GM18870 (cell line): ENCODE measurements around the gene SMAD1.
"Not testable (repeated sequence)": the region's sequence is repeated elsewhere in the genome, so short reads cannot be mapped to it uniquely, and the experiment has no call there.

Experiments used
- ATAC-seq: cut with Tn5 transposase; IDR thresholded peaks from one replicate; pipeline ENCODE4 v1.9.1; 2021; ENCODE audit warnings: moderate library complexity; ENCODE audit not compliant: unreplicated experiment

SMAD1 gene

DNA sequence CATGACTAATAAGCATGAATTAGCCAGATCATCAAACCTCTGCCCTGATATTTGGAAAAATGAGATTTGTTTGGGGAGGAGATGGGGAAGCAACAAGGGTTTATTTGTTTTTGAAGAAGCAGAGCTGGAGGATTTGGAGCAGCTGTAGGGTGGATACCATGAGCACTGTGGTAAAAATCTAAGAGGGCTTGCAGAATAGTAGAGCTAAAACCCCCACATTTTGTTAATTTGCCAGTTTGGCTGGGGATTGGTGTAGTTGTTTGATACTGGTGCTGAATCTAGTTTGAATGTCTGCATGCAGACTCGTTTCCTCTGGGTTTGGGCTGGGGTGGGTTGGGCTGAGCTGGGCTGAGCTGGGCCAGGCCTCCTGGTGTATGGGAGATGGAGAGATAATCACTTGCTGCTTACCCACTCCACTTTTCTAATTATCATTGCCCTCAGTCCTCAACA, 43.7 kb downstream of the SMAD1 start:
- ATAC-seq, result no peak

GRCh38 chr4:145527773-145528172, 46.1 kb downstream of the SMAD1 start:
- ATAC-seq, result no peak

- ATAC-seq, result no peak
Measured at GRCh38 chr4:145528601-145529000, 46.9 kb downstream of the SMAD1 start.

DNA sequence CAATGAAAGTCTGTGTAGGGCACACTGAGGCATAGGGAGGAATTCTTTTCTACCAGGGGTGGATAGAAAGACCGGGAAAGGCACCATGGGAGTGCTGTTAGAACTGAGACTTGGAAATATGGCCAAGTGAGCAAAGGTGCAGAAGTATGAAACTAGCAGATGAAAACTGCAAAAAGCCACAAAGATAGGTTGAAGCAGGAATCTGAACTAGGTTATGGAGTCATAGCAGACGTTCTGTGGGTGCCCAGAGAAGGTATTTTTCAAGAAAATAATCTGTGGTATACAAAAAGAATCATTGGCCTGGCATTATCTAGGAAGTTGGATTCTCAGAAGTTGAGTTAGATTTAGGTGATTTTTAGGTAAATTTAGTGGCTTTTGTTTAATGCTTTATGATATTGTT, 48.5 kb downstream of the SMAD1 start:
- peak; percentile 54 for ATAC-seq

GRCh38 chr4:145530662-145531061, 49.0 kb downstream of the SMAD1 start:
- no peak for ATAC-seq

DNA sequence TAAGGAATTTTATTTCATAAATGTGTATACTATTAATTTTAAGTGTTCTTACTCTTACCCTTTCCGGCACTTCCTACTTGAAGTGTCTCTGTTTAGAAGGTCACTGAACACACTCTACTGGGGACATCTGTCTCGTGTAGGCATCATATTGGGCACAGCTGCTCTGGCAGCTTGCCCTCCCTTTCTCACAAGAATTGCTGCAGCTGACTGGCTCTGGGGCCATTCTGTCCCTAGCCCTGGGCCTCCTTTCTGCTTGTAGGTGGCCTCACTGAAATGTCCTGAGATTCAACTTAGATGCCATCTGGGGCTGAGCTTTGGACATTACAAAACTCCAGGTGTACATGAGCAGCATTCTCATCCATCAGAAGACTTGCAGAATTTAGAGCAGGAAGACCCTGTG, 49.6 kb downstream of the SMAD1 start:
- no peak for ATAC-seq

DNA sequence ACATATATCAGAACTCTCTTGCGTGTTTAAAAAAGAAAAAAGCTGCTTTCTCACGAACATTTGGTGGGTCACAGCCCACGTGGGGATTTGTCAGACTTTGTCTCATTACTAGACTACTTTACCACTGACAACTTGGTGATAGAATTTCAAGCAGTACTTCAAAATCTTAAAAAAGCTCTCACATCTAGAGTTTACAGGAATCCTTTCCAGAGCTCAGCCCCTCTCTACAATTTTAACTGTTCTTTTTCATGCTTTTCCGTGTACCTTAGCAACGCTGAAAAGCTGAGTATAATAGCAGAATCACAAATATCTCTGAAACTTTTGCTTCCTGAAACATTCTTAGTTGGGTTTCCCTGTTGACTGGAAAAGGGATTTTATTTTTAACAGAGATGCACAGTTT, 50.2 kb downstream of the SMAD1 start:
- ATAC-seq, result no peak

GRCh38 chr4:145533001-145533400, 51.3 kb downstream of the SMAD1 start:
- ATAC-seq, result no peak

GRCh38 chr4:145533415-145533814, 51.8 kb downstream of the SMAD1 start:
- not testable (repeated sequence) for ATAC-seq

GRCh38 chr4:145533961-145534360, 52.3 kb downstream of the SMAD1 start:
- ATAC-seq, result no peak

DNA sequence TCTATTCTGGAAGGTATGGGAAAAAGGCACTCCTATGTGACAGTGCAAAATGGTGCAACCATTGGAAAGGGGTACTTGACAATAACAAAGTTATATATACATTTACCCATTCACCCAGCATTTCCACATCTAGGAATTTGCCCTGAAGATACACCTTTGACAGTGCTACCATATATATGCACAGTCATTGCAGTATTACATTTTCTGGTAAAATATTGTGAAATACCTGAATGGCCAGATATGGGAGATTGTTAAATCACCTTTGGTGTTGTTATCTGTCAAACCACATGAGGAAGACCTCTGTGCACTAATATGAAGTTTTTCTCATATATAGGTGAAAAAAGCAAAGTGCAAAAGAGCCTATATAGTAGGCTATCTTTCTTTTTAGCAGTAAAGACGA, 53.5 kb downstream of the SMAD1 start:
- ATAC-seq, result no peak

GRCh38 chr4:145536044-145536443, 54.4 kb downstream of the SMAD1 start:
- ATAC-seq, result no peak

GRCh38 chr4:145538596-145538995, 56.9 kb downstream of the SMAD1 start:
- no peak for ATAC-seq

DNA sequence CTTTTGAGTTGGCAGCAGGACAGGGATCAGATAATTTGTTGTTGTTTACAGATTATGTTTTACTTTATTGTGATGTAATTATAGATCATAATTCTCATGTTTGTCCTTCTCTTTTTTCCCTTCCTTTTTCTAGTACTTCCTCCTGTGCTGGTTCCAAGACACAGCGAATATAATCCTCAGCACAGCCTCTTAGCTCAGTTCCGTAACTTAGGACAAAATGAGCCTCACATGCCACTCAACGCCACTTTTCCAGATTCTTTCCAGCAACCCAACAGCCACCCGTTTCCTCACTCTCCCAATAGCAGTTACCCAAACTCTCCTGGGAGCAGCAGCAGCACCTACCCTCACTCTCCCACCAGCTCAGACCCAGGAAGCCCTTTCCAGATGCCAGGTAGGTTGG, 58.0 kb downstream of the SMAD1 start:
- ATAC-seq, result no peak

- no peak for ATAC-seq
Measured at GRCh38 chr4:145540235-145540634, 58.6 kb downstream of the SMAD1 start.

GRCh38 chr4:145541346-145541745, 59.7 kb downstream of the SMAD1 start:
- no peak for ATAC-seq

- ATAC-seq, result no peak
Measured at GRCh38 chr4:145545031-145545430, 63.4 kb downstream of the SMAD1 start.

GRCh38 chr4:145545538-145546174, 64.0 kb downstream of the SMAD1 start:
- ATAC-seq, result peak; percentile 46

DNA sequence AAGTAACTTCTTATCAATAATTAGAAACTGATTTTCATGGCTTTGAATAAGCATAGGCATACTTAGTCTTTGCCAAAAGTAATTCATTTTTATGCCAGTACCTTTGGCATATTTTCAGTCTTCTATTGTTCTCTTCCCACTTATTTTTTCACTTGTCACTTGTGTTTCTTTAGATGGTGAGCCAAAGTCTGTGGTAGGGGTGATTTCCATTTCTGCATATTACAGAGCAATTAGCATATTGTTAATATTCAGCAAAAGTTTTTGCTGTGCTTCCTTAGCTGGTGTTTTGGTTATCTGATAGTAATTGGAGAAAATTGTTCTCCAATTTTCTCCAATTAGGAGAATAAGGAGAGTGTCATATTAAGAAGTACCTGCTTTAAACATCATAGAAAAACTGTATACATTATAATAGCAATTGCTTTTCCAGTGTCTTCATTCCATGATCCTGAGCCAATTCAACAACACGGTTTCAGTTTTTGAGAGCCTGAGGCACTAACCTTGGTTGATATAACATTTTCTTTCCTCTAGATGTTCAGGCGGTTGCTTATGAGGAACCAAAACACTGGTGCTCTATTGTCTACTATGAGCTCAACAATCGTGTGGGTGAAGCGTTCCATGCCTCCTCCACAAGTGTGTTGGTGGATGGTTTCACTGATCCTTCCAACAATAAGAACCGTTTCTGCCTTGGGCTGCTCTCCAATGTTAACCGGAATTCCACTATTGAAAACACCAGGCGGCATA, 64.7 kb downstream of the SMAD1 start:
- ATAC-seq, result peak; percentile 42

DNA sequence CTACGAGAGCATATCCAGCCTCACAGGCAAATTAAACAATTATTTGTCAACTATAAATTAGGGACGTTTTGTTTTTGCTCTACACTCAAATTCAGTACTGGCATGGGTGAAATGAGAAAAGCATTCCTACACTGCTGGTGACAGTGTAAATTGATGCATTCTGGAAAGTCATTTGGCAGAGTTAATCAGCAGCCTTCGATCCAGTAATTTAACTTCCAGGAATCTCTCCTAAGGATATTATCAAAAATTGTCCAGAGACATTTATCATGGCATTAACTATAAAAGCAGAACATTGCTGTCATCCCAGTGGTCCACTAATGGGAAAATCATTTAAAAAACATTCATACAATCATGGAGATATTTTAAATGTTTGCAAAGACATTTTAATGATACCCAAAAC, 70.0 kb downstream of the SMAD1 start:
- no peak for ATAC-seq

DNA sequence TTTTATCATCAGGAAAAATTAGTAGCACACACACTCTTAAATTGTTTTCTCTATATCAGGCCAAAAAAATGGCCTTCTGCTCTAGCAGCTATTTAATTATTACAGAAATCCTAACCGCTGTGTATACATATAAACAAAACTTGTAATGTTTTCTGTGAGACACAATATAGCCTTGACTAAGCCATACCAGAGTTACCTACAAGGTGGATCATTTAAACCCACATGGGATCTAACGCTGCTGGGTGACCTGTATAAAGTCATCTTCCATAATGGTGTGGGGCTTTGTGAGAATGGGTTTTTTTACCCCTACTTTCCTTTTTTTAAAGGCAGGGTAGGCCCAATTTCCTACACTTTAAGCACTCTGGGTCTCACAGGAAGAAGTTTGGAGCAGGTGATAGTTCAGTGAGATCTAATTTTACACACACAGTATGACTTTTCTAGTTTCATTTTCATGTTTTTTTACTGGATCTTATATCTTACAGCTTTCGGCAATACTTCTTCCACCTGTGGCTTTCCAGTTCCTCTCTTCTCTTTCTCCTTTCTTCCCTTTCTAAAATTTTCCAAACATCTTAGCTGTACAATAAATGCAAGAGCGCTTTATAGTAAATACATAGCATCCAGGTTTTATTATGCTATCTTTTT, 70.6 kb downstream of the SMAD1 start:
- ATAC-seq, result peak; percentile 92

GRCh38 chr4:145553375-145553774, 71.7 kb downstream of the SMAD1 start:
- no peak for ATAC-seq
